PFSK-1 (cell line): ENCODE data around the gene PRDM16.

Experiments
- FOXP2 ChIP-seq: optimal IDR thresholded peaks from 2 replicates; pipeline ENCODE3; 2011; ENCODE audit warnings: borderline replicate concordance, control low read depth, inconsistent platforms; ENCODE audit not compliant: insufficient read depth; ENCODE audit errors: extremely low read length, extremely low read depth
- POLR2AphosphoS5 ChIP-seq: IDR thresholded peaks from 2 replicates; pipeline ENCODE4 v1.6.1; 2012; ENCODE audit warnings: low read depth, mild to moderate bottlenecking, control low read depth, low read length, moderate library complexity
- REST ChIP-seq, 2 experiments: IDR thresholded peaks; 2 replicates each; pipeline versions ENCODE4 v1.6.1 to v1.8.0; 2011 to 2012; ENCODE audit warnings: low read depth in 2 of 2, low read length in 2 of 2, control low read depth in 1 of 2, inconsistent platforms in 1 of 2, mild to moderate bottlenecking in 1 of 2, moderate library complexity in 1 of 2; ENCODE audit not compliant: insufficient read depth in 1 of 2
- SIN3A ChIP-seq: IDR thresholded peaks from 2 replicates; pipeline ENCODE4 v1.6.1; 2012; ENCODE audit warnings: mild to moderate bottlenecking, low read length, moderate library complexity, borderline replicate concordance; ENCODE audit not compliant: insufficient read depth
- TAF1 ChIP-seq: IDR thresholded peaks from 2 replicates; pipeline ENCODE4 v1.6.1; 2012; ENCODE audit warnings: low read length, control low read depth, borderline replicate concordance; ENCODE audit not compliant: insufficient read depth

The PRDM16 gene

GRCh38 chr1:3465935-3466321 is 396.9 kb downstream of the PRDM16 start:
- TF ChIP-seq REST (IDR thresholded peaks at IDR 0.05; ENCODE audit: insufficient read depth in 1 of 2, low read depth in 2 of 2, low read length in 2 of 2) = no peak
- no peak for TF ChIP-seq FOXP2
- TF ChIP-seq POLR2AphosphoS5 = no peak
- TF ChIP-seq SIN3A = no peak
- no peak for TF ChIP-seq TAF1

- TF ChIP-seq SIN3A (no peak), FOXP2 (no peak), REST (IDR thresholded peaks at IDR 0.05; ENCODE audit: insufficient read depth in 1 of 2, low read depth in 2 of 2, low read length in 2 of 2) (no peak), POLR2AphosphoS5 (no peak), TAF1 (no peak)
Measured at GRCh38 chr1:3466366-3467075, 397.5 kb downstream of the PRDM16 start.

GRCh38 chr1:3467096-3468036 is 398.4 kb downstream of the PRDM16 start:
- TF ChIP-seq FOXP2 = no peak
- no peak for TF ChIP-seq POLR2AphosphoS5
- no peak for TF ChIP-seq SIN3A
- TF ChIP-seq REST (IDR thresholded peaks at IDR 0.05; ENCODE audit: insufficient read depth in 1 of 2, low read depth in 2 of 2, low read length in 2 of 2) = no peak
- no peak for TF ChIP-seq TAF1

- TF ChIP-seq REST (IDR thresholded peaks at IDR 0.05; ENCODE audit: insufficient read depth in 1 of 2, low read depth in 2 of 2, low read length in 2 of 2) = no peak
- no peak for TF ChIP-seq TAF1
- no peak for TF ChIP-seq POLR2AphosphoS5
- no peak for TF ChIP-seq SIN3A
- TF ChIP-seq FOXP2 = no peak
Measured at GRCh38 chr1:3468236-3469103, 399.5 kb downstream of the PRDM16 start.
